Erythroblast (primary cell): ENCODE measurements around the gene GIGYF2.

Source experiments
- GATA1 ChIP-seq: IDR thresholded peaks from 2 replicates; pipeline ENCODE4 v1.6.1; 2011; ENCODE audit warnings: low read depth, mild to moderate bottlenecking, control low read depth, low read length, moderate library complexity
- POLR2A ChIP-seq: IDR thresholded peaks from 2 replicates; pipeline ENCODE4 v1.6.1; 2011; ENCODE audit warnings: mild to moderate bottlenecking, low read length

GRCh38 chr2:232894746-232895145, 197.6 kb downstream of the GIGYF2 start:
- TF ChIP-seq POLR2A (no peak), GATA1 (no peak)
